HG03139 (cell line): ENCODE data around the gene TRIM2.

Experiments
- ATAC-seq: cut with Tn5 transposase; IDR thresholded peaks from one replicate; pipeline ENCODE4 v1.9.1; 2021; ENCODE audit not compliant: unreplicated experiment

Gene TRIM2

GRCh38 chr4:153271820-153272219 lies 67.6 kb downstream of the TRIM2 start:
- no peak for ATAC-seq

- ATAC-seq, result no peak
Observed at GRCh38 chr4:153273751-153274150, 69.5 kb downstream of the TRIM2 start.

GRCh38 chr4:153274967-153275366 lies 70.7 kb downstream of the TRIM2 start:
- no peak for ATAC-seq

GRCh38 chr4:153275380-153276276 lies 71.4 kb downstream of the TRIM2 start:
- ATAC-seq, result no peak

- no peak for ATAC-seq
Observed at GRCh38 chr4:153276971-153277370, 72.7 kb downstream of the TRIM2 start.

GRCh38 chr4:153281476-153281875 lies 77.2 kb downstream of the TRIM2 start:
- ATAC-seq, result no peak

- no peak for ATAC-seq
Observed at GRCh38 chr4:153282023-153282422, 77.8 kb downstream of the TRIM2 start.

GRCh38 chr4:153283260-153283659 lies 79.0 kb downstream of the TRIM2 start:
- no peak for ATAC-seq

- ATAC-seq, result no peak
Observed at GRCh38 chr4:153290134-153290533, 85.9 kb downstream of the TRIM2 start.

GRCh38 chr4:153291562-153291961 lies 87.3 kb downstream of the TRIM2 start:
- ATAC-seq, result no peak

GRCh38 chr4:153292897-153293741 lies 88.9 kb downstream of the TRIM2 start:
- no peak for ATAC-seq

GRCh38 chr4:153293742-153294057 lies 89.5 kb downstream of the TRIM2 start:
- no peak for ATAC-seq

GRCh38 chr4:153294631-153295030 lies 90.4 kb downstream of the TRIM2 start:
- no peak for ATAC-seq

GRCh38 chr4:153295131-153295755 lies 91.0 kb downstream of the TRIM2 start:
- no peak for ATAC-seq

GRCh38 chr4:153296040-153296823 lies 92.0 kb downstream of the TRIM2 start:
- ATAC-seq, result no peak

- ATAC-seq, result no peak
Observed at GRCh38 chr4:153297116-153297515, 92.9 kb downstream of the TRIM2 start.

GRCh38 chr4:153310793-153311192 lies 106.5 kb downstream of the TRIM2 start:
- ATAC-seq, result no peak

GRCh38 chr4:153314915-153315314 lies 110.7 kb downstream of the TRIM2 start:
- ATAC-seq, result no peak

GRCh38 chr4:153318696-153319320 lies 114.6 kb downstream of the TRIM2 start:
- no peak for ATAC-seq

- no peak for ATAC-seq
Observed at GRCh38 chr4:153322791-153323190, 118.5 kb downstream of the TRIM2 start.
